A673 (cell line): ENCODE data around the gene NFIC.

ENCODE experiments used
- EZH2 ChIP-seq: fragments of 200-600 bp; sonication (generic); IDR thresholded peaks from 2 replicates; pipeline ENCODE4 v1.6.1; 2017; ENCODE audit warnings: borderline replicate concordance, low read depth, mild to moderate bottlenecking, mixed read lengths, antibody characterized with exemption, low read length; ENCODE audit not compliant: poor library complexity, severe bottlenecking
- TF ChIP-seq, protein P1 (sequence below): fragments of 300-800, 200-600 bp; sonication (generic); conservative IDR thresholded peaks from 2 replicates; pipeline ENCODE4 v1.5.1; 2017; ENCODE audit warnings: low read depth, mild to moderate bottlenecking, antibody characterized with exemption, low read length, moderate library complexity, mixed read lengths

DNA sequence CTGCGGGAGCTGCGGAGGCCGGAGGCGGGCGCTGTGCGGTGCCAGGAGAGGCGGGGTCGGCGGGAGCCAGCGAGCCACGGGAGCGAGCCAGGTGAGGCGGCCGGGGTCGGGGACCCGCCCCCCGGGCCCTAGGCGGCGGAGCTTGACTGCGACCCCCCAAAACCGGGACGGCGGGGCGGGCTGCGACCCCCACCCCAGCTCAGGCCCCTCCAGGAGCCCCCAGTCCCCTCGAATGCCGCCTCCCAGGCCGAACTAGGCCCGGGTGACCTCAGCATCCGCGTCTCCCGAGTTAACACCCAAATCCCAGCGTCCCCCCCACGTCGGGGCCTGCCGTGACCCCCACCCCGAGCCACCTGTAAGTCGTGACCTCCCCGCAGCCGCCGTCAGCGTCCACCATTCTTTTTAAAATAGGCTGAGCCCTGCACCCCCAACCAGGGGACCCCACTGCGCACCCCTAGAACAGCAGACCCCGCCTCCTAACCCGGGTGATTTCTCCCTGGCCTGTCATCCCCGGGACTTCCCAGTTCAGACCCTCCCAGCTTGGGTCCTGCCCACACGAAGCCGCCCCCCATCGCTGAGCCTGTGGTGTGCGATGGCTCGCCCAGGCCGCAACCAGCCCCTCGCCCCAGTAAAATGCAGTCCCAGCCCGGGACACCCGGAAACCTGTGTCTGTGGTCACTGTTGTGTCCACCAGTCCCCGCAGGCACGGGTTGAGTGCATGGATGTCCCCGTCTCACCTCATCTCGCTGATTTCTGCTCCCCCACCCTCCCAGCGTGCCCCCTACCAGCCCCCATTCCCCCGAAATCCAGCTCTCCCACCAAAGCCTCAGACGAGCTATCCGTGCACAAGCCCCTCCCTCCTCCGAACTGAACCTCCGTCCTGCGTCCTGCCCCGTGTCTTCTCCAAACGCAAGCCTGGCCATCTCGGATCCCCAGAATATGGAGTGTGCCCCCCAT is 140.3 kb downstream of the NFIC start:
- TF ChIP-seq, protein P1, sequence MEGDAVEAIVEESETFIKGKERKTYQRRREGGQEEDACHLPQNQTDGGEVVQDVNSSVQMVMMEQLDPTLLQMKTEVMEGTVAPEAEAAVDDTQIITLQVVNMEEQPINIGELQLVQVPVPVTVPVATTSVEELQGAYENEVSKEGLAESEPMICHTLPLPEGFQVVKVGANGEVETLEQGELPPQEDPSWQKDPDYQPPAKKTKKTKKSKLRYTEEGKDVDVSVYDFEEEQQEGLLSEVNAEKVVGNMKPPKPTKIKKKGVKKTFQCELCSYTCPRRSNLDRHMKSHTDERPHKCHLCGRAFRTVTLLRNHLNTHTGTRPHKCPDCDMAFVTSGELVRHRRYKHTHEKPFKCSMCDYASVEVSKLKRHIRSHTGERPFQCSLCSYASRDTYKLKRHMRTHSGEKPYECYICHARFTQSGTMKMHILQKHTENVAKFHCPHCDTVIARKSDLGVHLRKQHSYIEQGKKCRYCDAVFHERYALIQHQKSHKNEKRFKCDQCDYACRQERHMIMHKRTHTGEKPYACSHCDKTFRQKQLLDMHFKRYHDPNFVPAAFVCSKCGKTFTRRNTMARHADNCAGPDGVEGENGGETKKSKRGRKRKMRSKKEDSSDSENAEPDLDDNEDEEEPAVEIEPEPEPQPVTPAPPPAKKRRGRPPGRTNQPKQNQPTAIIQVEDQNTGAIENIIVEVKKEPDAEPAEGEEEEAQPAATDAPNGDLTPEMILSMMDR: no peak
- TF ChIP-seq EZH2: no peak
